Neuron (in vitro differentiated cells): ENCODE data around the gene CTXN2.

Experiments
- H2AFZ ChIP-seq: one replicate; pipeline ENCODE4 v1.6.1; 2013; ENCODE audit warnings: low read depth, mild to moderate bottlenecking, inconsistent platforms, low read length, moderate library complexity
- H3K27me3 ChIP-seq: one replicate; pipeline ENCODE4 v1.6.1; 2013; ENCODE audit warnings: low read length; ENCODE audit not compliant: insufficient read depth
- H3K36me3 ChIP-seq: one replicate; pipeline ENCODE4 v1.6.1; 2013; ENCODE audit warnings: low read length; ENCODE audit not compliant: insufficient read depth
- H3K4me1 ChIP-seq: one replicate; pipeline ENCODE4 v1.6.1; 2013; ENCODE audit warnings: low read length; ENCODE audit not compliant: insufficient read depth
- H3K4me3 ChIP-seq: 2 replicates; pipeline ENCODE4 v1.5.1; 2013; ENCODE audit warnings: mild to moderate bottlenecking, low read length, moderate library complexity
- H3K9me3 ChIP-seq: one replicate; pipeline ENCODE4 v1.6.1; 2013; ENCODE audit warnings: low read length

The CTXN2 gene

DNA sequence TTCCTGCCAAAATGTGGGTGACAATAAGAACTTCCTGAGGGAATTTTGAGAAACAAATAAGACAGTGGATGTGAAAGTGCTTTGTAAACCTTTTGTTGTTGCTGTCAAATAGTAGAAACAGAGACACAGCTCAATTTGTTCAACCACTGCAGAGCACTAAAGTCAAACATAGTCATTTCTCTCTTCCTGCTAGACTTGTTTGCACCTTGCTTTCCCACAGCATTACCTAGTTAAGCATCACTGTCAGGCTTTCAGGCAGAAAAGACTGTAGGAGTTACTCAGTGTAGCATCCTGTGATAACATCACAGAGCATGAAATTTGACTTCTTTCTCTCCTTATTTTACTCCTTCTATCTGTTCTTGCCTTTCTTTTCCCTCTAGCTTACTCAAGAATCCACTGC, 41.8 kb downstream of the CTXN2 start:
- no peak overlapping the region for H2AFZ ChIP-seq
- H3K4me3 ChIP-seq = no peak overlapping the region
- H3K27me3 ChIP-seq = peaks cover 15% of the 10 kb centered on the region
- no peaks in the 10 kb centered on the region for H3K4me1 ChIP-seq
- no peaks in the 10 kb centered on the region for H3K9me3 ChIP-seq
- no peaks in the 10 kb centered on the region for H3K36me3 ChIP-seq

DNA sequence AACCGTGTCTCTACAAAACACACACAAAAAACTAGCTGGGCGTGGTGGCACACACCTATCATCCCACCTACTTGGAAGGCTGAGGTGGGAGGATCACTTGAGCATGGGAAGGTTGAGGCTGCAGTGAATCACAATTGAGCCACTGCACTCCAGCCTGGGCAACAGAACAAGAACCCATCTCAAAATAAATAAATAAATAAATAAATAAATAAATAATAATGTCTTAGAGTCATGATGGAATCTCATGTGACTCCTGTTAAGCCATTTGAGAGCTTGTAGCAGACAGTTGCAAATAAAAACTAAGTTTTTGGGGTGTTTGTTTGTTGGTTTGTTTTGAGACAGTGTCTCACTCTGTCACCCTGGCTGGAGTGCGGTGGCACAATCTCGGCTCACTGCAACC, 47.9 kb downstream of the CTXN2 start:
- H3K27me3 ChIP-seq = peaks cover 9% of the 10 kb centered on the region
- no peaks in the 10 kb centered on the region for H3K9me3 ChIP-seq
- no peak overlapping the region for H3K4me3 ChIP-seq
- H3K36me3 ChIP-seq = no peaks in the 10 kb centered on the region
- H2AFZ ChIP-seq = no peak overlapping the region
- no peaks in the 10 kb centered on the region for H3K4me1 ChIP-seq

DNA sequence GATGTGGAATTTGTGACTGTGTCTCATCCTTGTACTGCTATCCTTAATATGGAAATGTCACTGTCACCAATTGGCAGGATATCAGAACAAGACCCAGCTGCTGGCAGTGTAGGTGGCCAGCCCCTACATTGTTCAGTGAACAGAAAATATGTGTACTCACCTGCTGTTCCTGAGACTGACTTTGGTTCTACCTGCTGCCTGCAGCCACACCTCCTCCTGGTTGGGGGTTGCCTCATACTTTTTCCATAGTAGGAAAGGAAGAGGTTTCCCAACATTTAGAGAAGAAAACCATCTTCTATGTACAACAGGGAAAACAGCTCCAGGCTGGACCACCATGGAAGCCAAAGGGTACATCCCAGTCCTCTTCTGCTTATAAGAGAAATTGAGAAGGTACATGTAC, 50.5 kb downstream of the CTXN2 start:
- Histone ChIP-seq H3K4me3 (no peak overlapping the region), H3K9me3 (no peaks in the 10 kb centered on the region), H3K4me1 (no peaks in the 10 kb centered on the region), H3K36me3 (no peaks in the 10 kb centered on the region), H3K27me3 (peaks cover 7% of the 10 kb centered on the region), H2AFZ (no peak overlapping the region)

DNA sequence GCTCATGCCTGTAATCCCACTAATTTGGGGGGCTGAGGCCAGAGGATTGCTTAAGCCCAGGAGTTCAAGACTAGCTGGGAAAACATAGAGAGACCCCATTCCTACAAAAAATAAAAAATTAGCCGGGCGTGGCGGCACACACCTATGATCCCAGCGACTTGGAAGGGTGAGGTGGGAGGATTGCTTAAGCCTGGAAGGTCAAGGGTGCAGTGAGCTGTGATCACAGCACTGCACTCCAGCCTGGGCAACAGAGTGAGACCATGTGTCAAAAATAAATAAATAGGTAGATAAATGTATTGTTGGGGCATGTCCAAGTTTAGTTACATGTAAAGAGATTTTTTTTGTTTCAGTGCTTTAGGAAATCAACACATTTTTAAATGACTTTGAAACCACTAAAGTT, 51.1 kb downstream of the CTXN2 start:
- Histone ChIP-seq H3K4me1 (no peaks in the 10 kb centered on the region), H3K4me3 (no peak overlapping the region), H2AFZ (no peak overlapping the region), H3K9me3 (no peaks in the 10 kb centered on the region), H3K36me3 (no peaks in the 10 kb centered on the region), H3K27me3 (peaks cover 7% of the 10 kb centered on the region)

DNA sequence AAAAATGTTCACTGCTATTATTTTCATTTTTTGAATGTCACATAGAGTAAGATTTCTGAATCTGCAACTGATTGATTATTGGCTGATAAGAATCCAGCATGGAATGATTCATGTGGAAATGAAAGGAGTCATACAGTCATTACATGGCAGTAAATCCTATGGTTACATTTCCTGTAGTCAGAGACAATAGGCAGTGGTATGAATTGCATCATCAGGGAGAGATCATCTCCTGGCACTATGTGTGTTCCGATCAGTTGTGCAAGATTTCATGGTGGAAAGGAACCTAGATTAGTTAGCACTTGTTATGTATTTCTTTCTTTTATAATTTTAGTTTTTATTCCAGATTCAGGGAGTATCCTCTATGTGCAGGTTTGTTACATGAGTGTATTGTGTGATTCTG, 53.5 kb downstream of the CTXN2 start:
- H3K4me1 ChIP-seq = no peaks in the 10 kb centered on the region
- no peaks in the 10 kb centered on the region for H3K36me3 ChIP-seq
- H3K27me3 ChIP-seq = peaks cover 2% of the 10 kb centered on the region
- H2AFZ ChIP-seq = no peak overlapping the region
- H3K4me3 ChIP-seq = no peak overlapping the region
- no peaks in the 10 kb centered on the region for H3K9me3 ChIP-seq

DNA sequence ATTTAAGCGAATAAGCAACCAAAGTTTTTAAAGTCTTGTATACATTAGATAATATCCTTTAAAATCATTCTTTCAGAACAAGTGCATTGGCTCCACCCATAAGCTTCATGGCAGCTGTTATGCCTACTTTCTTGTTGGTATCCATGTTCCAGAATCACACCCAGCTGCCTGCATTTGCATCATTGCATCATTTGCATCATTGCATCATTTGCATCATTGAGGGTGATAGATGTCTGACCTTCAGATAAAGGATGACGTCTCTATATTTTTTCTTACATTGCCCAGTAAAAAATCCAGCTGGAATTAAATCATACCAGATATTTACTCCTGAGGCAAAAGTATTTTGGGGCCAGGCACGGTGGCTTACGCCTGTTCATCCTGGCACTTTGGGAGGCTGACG, 56.9 kb downstream of the CTXN2 start:
- Histone ChIP-seq H2AFZ (no peak overlapping the region), H3K9me3 (no peaks in the 10 kb centered on the region), H3K4me1 (no peaks in the 10 kb centered on the region), H3K4me3 (no peak overlapping the region), H3K36me3 (no peaks in the 10 kb centered on the region), H3K27me3 (no peaks in the 10 kb centered on the region)

DNA sequence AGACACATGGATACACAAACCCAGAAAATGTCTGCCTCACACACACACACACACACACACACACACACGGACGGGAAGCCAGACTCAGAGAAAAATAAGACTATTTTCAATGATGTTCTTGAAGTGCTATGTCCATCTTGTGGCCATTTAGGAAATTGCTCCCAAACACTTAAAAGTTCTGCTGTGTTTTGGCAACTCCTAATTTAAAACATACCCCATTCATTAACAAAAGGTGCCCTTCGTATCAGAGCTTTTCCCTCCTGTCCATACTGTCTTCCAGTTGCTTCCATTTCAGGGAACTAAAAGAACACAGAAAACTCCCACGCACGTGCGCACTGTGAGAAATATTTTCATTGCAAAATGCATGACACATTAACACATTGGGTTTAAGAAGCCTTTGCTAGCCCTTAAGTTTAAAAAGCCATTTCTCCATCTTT, 59.2 kb downstream of the CTXN2 start:
- no peak overlapping the region for H2AFZ ChIP-seq
- no peaks in the 10 kb centered on the region for H3K4me1 ChIP-seq
- H3K4me3 ChIP-seq = no peak overlapping the region
- no peaks in the 10 kb centered on the region for H3K9me3 ChIP-seq
- no peaks in the 10 kb centered on the region for H3K27me3 ChIP-seq
- no peaks in the 10 kb centered on the region for H3K36me3 ChIP-seq

DNA sequence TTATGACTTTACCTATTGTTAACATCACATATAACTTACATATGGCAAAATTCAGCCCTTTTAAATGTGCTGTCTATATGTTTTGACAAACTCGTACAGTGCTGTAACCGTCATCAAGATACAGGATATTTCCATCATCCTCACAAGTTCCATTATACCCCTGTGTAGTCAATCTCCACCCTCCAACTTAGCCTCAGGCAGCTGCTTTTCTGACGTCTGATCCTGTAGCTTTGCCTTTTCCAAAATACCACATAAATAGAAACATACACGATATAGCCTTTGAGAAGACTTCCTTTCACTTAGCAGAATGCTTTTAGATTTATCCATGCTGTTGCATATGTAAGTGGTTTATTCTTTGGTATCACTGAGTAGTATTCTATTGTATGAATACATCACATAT, 61.7 kb downstream of the CTXN2 start:
- Histone ChIP-seq H2AFZ (no peak overlapping the region), H3K9me3 (no peaks in the 10 kb centered on the region), H3K4me3 (no peak overlapping the region), H3K27me3 (no peaks in the 10 kb centered on the region), H3K4me1 (no peaks in the 10 kb centered on the region), H3K36me3 (no peaks in the 10 kb centered on the region)
